Smooth muscle cell (in vitro differentiated cells): ENCODE measurements around the gene CLMN. TPM values are rescaled to one million over a fixed set of nuclear protein-coding genes. Genes with fewer than 3 reads are reported as not detected.

ENCODE experiments used
- DNase-seq: peaks from one replicate; lab custom pipeline; 2025; ENCODE audit not compliant: unreplicated experiment; lab: John Stamatoyannopoulos, UW
- H2AFZ ChIP-seq: fragments of 200-600 bp; sonication (generic); 2 replicates; pipeline ENCODE4 v1.6.0; 2016; ENCODE audit warnings: antibody characterized with exemption, low read depth, mild to moderate bottlenecking
- H3F3A ChIP-seq: fragments of 200-600 bp; sonication (generic); 2 replicates; pipeline ENCODE4 v1.6.0; 2017; ENCODE audit warnings: antibody characterized with exemption, low read depth
- H3K27ac ChIP-seq: fragments of 200-600 bp; sonication (generic); 2 replicates; pipeline ENCODE4 v1.5.1; 2016; ENCODE audit warnings: low read depth, mild to moderate bottlenecking
- H3K27me3 ChIP-seq: fragments of 200-600 bp; sonication (generic); 2 replicates; pipeline ENCODE4 v1.6.1; 2016; ENCODE audit warnings: low read depth, mild to moderate bottlenecking
- H3K36me3 ChIP-seq: fragments of 200-600 bp; sonication (generic); 2 replicates; pipeline ENCODE4 v1.5.1; 2016; ENCODE audit warnings: low read depth
- H3K4me1 ChIP-seq: fragments of 200-600 bp; sonication (generic); 2 replicates; pipeline ENCODE4 v1.5.1; 2016; ENCODE audit warnings: low read depth
- H3K4me2 ChIP-seq: fragments of 200-600 bp; sonication (generic); 2 replicates; pipeline ENCODE4 v1.6.0; 2016; ENCODE audit warnings: mild to moderate bottlenecking
- H3K4me3 ChIP-seq: fragments of 200-600 bp; sonication (generic); 2 replicates; pipeline ENCODE4 v1.5.1; 2016; ENCODE audit warnings: mild to moderate bottlenecking
- H3K79me2 ChIP-seq: fragments of 200-600 bp; sonication (generic); 2 replicates; pipeline ENCODE4 v1.6.0; 2016; ENCODE audit warnings: low read depth, mild to moderate bottlenecking
- H3K9ac ChIP-seq: fragments of 200-600 bp; sonication (generic); 2 replicates; pipeline ENCODE4 v1.6.0; 2016; ENCODE audit warnings: low read depth
- H3K9me3 ChIP-seq: fragments of 200-600 bp; sonication (generic); replicated peaks from 2 replicates; pipeline ENCODE4 v1.5.1; 2016; ENCODE audit warnings: low read depth
- H4K20me1 ChIP-seq: fragments of 200-600 bp; sonication (generic); 2 replicates; pipeline ENCODE4 v1.6.0; 2016; ENCODE audit warnings: low read depth
- CTCF ChIP-seq: fragments of 200-600 bp; sonication (generic); IDR thresholded peaks from 2 replicates; pipeline ENCODE4 v1.5.1; 2017; ENCODE audit warnings: borderline replicate concordance, mild to moderate bottlenecking, antibody characterized with exemption; ENCODE audit not compliant: insufficient read depth, poor library complexity, severe bottlenecking
- WGBS: methylation state at CpG from one replicate; pipeline ENCODE4 v1.1.7; 2016; ENCODE audit warnings: low lambda C conversion rate; 5-methylcytosine and 5-hydroxymethylcytosine counted together
- polyA plus RNA-seq: library from polyadenylated mRNA; unstranded; fragments of >200 nt; fragmentation: Nextera tagmentation; extraction: Ambion mirVana; gene quantifications from 2 replicates; pipeline ENCODE4 v1.2.1, GENCODE V29; 2016
- total RNA-seq: library from RNA; depleted of rRNA; stranded (reverse); fragments of >200 nt; gene quantifications from 2 replicates; pipeline ENCODE4 v1.2.3, GENCODE V29; 2014

Gene CLMN
- total and polyA plus RNA-seq, 2 experiments from 2014 or later = 1.3 to 3.5 TPM

GRCh38 chr14:95317817-95318343 lies 1.8 kb downstream of the CLMN start:
- no peak overlapping the region for H3K4me2 ChIP-seq
- H4K20me1 ChIP-seq = no peaks in the 10 kb centered on the region
- H3K27me3 ChIP-seq = no peaks in the 10 kb centered on the region
- no peaks in the 10 kb centered on the region for H3K9me3 ChIP-seq
- no peaks in the 10 kb centered on the region for H3K4me1 ChIP-seq
- 77% methylated on average over 3 of the region's 3 CpGs for WGBS
- no peak for TF ChIP-seq CTCF
- no peaks in the 10 kb centered on the region for H3K79me2 ChIP-seq
- DNase-seq = no peak
- no peaks in the 10 kb centered on the region for H3K36me3 ChIP-seq
- no peaks in the 10 kb centered on the region for H3F3A ChIP-seq
- no peak overlapping the region for H3K9ac ChIP-seq
- no peak overlapping the region for H3K4me3 ChIP-seq
- no peak overlapping the region for H3K27ac ChIP-seq
- H2AFZ ChIP-seq = no peak overlapping the region

GRCh38 chr14:95316821-95317220 lies 2.9 kb downstream of the CLMN start:
- Histone ChIP-seq H3K4me3 (no peak overlapping the region), H4K20me1 (no peaks in the 10 kb centered on the region), H3K79me2 (no peaks in the 10 kb centered on the region), H3K27ac (no peak overlapping the region), H3K36me3 (no peaks in the 10 kb centered on the region), H3K4me2 (no peak overlapping the region), H3F3A (no peaks in the 10 kb centered on the region), H2AFZ (no peak overlapping the region), H3K9me3 (no peaks in the 10 kb centered on the region), H3K4me1 (no peaks in the 10 kb centered on the region), H3K9ac (no peak overlapping the region), H3K27me3 (no peaks in the 10 kb centered on the region)
- 68% methylated on average over 8 of the region's 8 CpGs for WGBS
- no peak for DNase-seq
- TF ChIP-seq CTCF = no peak

- DNase-seq = no peak
- TF ChIP-seq CTCF = no peak
- H2AFZ ChIP-seq = no peak overlapping the region
- 93% methylated on average over 7 of the region's 7 CpGs for WGBS
- H3K36me3 ChIP-seq = no peaks in the 10 kb centered on the region
- H3K9me3 ChIP-seq = no peaks in the 10 kb centered on the region
- H3K27me3 ChIP-seq = no peaks in the 10 kb centered on the region
- H4K20me1 ChIP-seq = no peaks in the 10 kb centered on the region
- H3K4me1 ChIP-seq = no peaks in the 10 kb centered on the region
- no peak overlapping the region for H3K27ac ChIP-seq
- no peak overlapping the region for H3K9ac ChIP-seq
- H3K4me3 ChIP-seq = no peak overlapping the region
- H3F3A ChIP-seq = no peaks in the 10 kb centered on the region
- H3K79me2 ChIP-seq = no peaks in the 10 kb centered on the region
- H3K4me2 ChIP-seq = no peak overlapping the region
Observed at GRCh38 chr14:95315579-95315978, 4.1 kb downstream of the CLMN start.

GRCh38 chr14:95315156-95315555 lies 4.6 kb downstream of the CLMN start:
- Histone ChIP-seq H3F3A (no peaks in the 10 kb centered on the region), H2AFZ (no peak overlapping the region), H3K4me2 (no peak overlapping the region), H3K4me1 (no peaks in the 10 kb centered on the region), H3K36me3 (no peaks in the 10 kb centered on the region), H3K9ac (no peak overlapping the region), H3K27me3 (no peaks in the 10 kb centered on the region), H3K27ac (no peak overlapping the region), H3K79me2 (no peaks in the 10 kb centered on the region), H4K20me1 (no peaks in the 10 kb centered on the region), H3K9me3 (no peaks in the 10 kb centered on the region), H3K4me3 (no peak overlapping the region)
- WGBS = 98% methylated on average over 6 of the region's 6 CpGs
- no peak for DNase-seq
- no peak for TF ChIP-seq CTCF
